GM12865 (cell line): ENCODE data around the gene SCN1B.
"Not testable (repeated sequence)": the region's sequence is repeated elsewhere in the genome, so short reads cannot be mapped to it uniquely, and the experiment has no call there.

Source experiments
- DNase-seq: peaks from one replicate; pipeline ENCODE4 v3.0.0; 2010; ENCODE audit warnings: low read depth
- H3K4me3 ChIP-seq: 2 replicates; pipeline ENCODE4 v1.5.1; 2011; ENCODE audit warnings: mild to moderate bottlenecking, low read depth, low read length, control low read depth
- TF ChIP-seq, protein P1 (sequence below): IDR thresholded peaks from 2 replicates; pipeline ENCODE4 v1.5.1; 2011; ENCODE audit warnings: low read length, control low read depth, low read depth, inconsistent platforms; ENCODE audit not compliant: insufficient read depth; ENCODE audit errors: missing control alignments

SCN1B gene

GRCh38 chr19:35002037-35002535 is 28.2 kb upstream of the SCN1B start:
- no peak for DNase-seq
- TF ChIP-seq, protein P1, sequence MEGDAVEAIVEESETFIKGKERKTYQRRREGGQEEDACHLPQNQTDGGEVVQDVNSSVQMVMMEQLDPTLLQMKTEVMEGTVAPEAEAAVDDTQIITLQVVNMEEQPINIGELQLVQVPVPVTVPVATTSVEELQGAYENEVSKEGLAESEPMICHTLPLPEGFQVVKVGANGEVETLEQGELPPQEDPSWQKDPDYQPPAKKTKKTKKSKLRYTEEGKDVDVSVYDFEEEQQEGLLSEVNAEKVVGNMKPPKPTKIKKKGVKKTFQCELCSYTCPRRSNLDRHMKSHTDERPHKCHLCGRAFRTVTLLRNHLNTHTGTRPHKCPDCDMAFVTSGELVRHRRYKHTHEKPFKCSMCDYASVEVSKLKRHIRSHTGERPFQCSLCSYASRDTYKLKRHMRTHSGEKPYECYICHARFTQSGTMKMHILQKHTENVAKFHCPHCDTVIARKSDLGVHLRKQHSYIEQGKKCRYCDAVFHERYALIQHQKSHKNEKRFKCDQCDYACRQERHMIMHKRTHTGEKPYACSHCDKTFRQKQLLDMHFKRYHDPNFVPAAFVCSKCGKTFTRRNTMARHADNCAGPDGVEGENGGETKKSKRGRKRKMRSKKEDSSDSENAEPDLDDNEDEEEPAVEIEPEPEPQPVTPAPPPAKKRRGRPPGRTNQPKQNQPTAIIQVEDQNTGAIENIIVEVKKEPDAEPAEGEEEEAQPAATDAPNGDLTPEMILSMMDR: no peak
- no peak overlapping the region for H3K4me3 ChIP-seq

GRCh38 chr19:35004517-35005255 is 25.6 kb upstream of the SCN1B start:
- H3K4me3 ChIP-seq: no peak overlapping the region
- DNase-seq: no peak
- TF ChIP-seq, protein P1: no peak

GRCh38 chr19:35005256-35005977 is 24.9 kb upstream of the SCN1B start:
- TF ChIP-seq, protein P1: no peak
- no peak for DNase-seq
- no peak overlapping the region for H3K4me3 ChIP-seq

- not testable (repeated sequence) for H3K4me3 ChIP-seq
These were observed 24.3 kb upstream of the SCN1B start for GRCh38 chr19:35006007-35006341.

GRCh38 chr19:35006342-35006998 is 23.8 kb upstream of the SCN1B start:
- TF ChIP-seq, protein P1: no peak
- H3K4me3 ChIP-seq: no peak overlapping the region
- DNase-seq: no peak

More at GRCh38 chr19:35006007-35006341, 24.3 kb upstream of the SCN1B start:
- DNase-seq: not testable (repeated sequence)

GRCh38 chr19:35006999-35007365 is 23.3 kb upstream of the SCN1B start:
- TF ChIP-seq, protein P1: no peak
- DNase-seq: no peak
- no peak overlapping the region for H3K4me3 ChIP-seq

GRCh38 chr19:35007427-35007826 is 22.8 kb upstream of the SCN1B start:
- H3K4me3 ChIP-seq, DNase-seq: not testable (repeated sequence)

DNA sequence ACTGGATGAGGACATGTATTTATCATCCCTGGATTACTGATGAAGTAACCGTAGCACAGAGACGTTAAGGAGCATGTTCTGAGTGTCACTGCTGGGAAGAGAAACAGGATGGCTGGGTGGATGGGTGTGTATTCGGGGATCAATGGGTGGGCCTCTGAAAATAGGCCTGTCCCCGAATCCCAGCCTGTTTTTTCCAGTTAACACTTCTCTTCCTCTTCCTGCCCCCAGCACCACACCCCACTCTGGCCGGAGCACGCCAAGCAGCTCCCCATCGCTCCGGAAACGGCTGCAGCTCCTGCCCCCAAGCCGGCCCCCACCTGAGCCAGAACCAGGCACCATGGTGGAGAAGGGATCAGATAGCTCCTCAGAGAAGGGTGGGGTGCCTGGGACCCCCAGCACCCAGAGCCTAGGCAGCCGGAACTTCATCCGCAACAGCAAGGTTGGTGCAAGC is 21.4 kb upstream of the SCN1B start:
- no peak for DNase-seq
- TF ChIP-seq, protein P1: no peak
- no peak overlapping the region for H3K4me3 ChIP-seq
